Measurements from ENCODE around the gene CDH20.

Gene CDH20

DNA sequence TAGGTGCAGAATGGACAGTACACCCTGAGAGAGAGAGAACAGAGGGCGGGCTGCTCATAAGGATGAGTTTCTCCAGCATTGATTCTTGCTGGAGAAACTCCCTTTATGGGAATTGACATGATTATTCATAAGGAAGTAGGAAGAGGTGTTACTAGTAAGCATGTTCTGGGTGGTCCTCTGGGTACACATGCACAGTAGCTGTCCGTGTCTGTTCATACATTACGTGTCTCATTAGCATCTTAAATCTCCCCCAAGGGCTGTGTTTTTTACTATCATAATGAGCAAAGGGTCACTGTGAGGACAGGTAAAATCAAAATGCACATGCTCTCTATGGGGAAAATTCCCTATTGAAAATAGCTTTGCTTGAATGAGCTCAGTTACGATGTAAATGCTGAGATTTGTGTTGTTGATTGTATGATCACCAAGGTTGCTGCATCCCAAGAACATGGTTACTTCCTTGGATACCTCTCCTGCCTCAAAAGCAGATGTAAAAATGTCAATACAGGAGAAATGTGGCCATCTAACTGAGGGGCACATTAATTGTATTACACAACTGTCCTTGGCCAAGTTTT is 238.9 kb downstream of the CDH20 start:
- DNase-seq = no peak

DNA sequence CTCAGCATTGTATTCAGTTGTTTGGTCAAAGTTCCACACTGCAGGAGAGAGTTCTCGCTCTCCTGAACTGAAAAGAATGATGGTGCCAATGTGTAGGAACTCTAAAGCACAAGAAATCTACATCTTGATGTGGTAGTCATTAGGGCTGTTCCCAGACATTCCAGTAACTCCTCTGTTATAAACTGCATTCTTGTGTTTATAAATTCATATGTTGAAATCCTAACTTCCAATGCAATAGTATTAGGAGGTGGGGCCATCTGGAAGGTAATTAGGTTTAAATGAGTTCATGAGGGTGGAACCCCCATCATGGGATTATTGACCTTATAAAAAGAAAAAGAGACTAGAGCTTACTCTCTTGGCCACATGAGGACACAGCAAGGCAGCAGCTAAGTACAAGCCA is 239.6 kb downstream of the CDH20 start:
- no peak for DNase-seq

DNA sequence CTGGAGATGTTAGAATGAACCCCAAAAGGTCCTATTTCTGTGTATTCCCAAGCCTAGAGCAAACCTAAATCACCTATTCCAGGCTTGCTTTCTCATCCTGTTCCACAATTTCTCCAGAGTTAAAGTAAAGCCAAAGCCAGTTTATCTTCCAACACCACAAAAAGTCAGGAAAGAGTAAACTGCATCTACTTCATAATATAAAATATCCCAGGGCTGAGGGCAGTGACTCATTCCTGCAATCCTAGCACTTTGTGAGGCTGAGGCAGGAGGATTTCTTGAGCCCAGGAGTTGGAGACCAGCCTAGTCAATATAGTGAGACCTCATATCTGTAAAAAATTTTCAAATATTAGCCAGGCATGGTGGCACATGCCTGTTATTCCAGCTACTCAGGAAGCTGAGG is 241.4 kb downstream of the CDH20 start:
- no peak for DNase-seq

DNA sequence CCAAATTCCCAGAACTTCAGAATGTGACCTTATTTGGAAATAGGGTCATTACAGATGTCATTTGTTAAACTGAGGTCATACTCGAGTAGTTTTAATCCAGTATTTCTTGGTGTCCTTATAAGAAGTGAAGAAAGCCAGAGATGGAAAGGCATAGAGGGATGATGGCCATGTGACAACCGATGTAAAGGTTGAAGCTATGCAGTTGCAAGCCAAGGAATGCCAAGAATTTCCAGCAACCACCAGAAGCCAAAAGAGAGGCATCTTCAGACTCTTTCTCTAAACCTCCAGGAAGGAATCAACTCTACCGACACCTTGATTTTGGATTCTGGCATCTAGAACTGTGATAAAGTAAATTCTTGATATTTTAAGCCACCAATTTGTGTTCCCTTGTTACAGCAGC is 242.2 kb downstream of the CDH20 start:
- no peak for DNase-seq

DNA sequence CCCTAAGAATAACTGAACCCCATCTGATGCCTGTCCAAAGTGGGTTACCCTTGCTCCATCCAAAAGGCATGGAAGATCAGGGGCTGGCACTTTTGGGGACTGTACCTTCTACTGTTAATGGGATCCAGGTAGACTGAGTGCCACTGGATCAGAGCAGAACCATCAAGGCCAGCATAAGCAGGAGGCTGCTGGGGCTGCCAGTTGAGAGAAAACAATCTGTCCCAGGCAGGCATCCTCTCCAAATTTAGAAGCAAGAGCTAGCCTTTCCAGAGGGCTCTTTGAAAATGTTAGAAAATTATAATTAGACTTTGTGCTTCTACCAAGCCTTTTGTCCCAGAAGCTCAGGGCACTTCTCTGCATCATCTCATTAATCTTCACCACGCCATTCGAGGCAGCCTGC is 245.6 kb downstream of the CDH20 start:
- DNase-seq = no peak

DNA sequence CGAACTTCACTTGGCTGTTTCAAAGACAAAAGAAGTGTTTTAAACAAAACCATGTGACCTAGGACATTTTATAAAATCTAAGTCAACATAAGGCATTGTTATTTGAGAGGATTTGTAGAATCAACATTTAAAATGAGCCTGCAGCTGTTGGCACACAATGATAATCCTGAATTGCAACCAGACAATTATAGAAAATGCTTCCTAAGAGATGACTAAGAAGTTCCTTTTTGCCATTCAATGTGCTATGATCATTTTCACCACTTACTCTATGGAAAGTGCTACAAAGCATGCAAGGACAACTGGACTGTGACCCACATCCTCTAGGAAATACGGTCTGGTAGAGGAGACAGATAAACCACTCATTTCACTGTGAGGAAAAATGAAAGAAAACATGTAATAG is 246.4 kb downstream of the CDH20 start:
- no peak for DNase-seq

DNA sequence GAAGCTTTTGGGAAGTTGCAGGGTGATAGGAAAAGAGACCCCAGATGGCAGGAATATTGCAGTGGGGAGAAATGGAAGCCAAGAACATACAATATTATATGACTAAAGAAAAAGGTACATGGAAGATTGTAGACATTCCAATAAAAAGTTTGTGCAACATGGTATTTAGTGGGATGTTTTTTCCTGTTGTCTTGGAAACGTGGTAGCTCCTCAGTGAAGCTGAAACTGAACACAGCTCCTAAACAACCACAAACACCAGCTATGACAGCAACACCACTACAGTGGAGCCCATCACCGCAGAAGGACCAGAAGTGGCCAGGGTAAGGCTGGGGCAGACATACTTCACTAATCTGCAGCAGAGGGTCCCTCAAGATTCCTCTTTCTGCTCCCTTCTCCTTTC is 246.8 kb downstream of the CDH20 start:
- no peak for DNase-seq

DNA sequence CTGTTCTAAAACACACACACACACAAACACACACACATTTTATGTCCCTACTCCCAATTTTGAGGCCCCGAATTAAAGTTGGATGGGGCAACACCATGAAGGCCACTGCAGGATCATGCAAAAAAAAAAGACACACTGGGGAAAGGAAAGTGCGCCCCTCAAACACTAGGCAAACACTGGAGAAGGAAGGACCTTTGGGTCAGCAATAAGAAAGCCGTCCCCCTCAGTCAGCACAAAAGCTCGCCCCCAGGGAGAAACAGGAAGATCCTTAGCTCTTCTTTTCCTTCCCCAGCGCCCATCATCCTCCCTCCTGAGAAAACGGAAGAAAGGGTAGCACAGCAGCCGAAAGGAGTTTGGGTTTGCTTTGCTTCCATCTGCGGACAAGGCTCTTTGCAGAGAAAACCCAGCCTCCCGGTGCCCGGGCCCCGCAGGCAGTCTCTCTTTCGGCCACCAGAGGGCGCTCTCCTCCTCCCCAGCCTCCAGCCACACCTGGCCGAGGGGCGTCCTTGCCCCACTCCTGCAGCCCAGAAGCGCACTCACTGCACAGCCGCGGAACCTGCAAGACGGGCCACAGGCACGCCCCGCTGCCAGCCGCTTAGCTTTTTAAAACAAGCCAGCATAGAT is 248.5 kb downstream of the CDH20 start:
- peak in 50 of 56 donors; percentile 3 to 78 (median 42) for DNase-seq

DNA sequence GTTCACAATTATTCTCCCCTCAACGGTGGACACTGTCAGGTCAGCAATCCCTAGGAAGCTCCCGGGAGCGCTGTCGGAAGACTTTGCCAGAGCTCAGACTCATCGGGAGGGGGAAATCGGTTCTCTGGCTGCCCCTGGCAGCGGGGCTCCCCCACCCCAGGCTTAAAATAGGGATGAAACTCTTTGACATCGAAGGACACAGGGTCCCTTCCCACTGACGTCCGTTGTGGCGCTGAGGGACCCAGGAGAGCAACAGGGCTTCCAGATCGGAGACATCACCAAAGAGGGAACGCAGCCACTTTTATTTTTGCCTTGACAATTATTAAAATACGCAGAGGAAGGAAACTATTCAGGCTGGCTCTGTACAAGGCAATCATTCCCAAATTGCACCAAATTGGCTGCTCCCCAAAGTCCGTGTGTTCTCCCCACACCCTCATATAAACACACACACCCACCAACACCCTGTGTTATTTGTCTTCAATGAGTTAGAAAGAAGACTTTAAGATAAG is 249.0 kb downstream of the CDH20 start:
- no peak for DNase-seq

DNA sequence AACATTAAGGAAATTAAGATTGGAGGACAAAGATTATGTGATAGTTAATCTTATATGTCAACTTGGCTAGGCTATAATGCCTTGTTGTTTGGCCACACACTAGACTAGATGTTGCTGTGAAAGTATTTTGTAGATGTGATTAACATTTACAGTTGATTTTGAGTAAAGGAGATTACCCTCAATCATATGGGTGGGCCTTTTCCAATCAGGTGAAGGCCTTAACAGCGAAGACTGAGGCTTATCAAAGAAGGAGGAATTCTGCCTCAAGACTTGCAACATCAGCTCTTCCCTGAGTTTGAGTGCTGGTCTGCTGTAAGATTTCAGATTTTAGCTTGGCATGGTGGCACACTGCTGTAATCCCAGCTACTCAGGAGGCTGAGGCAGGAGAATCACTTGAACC is 250.3 kb downstream of the CDH20 start:
- DNase-seq = no peak

DNA sequence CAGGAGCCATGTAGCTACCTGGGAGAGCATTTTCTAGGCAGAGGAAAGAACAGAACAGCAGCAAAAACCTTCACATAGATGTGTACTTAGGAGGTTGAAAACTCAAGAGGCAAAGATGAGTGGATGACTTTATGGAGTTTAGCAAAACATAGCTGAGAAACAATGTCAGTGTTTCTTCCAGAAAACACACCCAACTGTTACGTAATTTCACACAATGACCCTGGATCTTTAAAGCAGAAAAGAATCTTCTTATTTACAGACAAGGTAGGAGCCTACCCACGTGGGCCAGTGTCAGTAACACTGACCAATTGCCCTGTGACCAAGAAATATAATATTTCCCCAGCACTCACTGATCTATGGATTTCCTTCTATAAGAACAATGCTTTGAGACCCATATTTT is 254.6 kb downstream of the CDH20 start:
- no peak for DNase-seq

DNA sequence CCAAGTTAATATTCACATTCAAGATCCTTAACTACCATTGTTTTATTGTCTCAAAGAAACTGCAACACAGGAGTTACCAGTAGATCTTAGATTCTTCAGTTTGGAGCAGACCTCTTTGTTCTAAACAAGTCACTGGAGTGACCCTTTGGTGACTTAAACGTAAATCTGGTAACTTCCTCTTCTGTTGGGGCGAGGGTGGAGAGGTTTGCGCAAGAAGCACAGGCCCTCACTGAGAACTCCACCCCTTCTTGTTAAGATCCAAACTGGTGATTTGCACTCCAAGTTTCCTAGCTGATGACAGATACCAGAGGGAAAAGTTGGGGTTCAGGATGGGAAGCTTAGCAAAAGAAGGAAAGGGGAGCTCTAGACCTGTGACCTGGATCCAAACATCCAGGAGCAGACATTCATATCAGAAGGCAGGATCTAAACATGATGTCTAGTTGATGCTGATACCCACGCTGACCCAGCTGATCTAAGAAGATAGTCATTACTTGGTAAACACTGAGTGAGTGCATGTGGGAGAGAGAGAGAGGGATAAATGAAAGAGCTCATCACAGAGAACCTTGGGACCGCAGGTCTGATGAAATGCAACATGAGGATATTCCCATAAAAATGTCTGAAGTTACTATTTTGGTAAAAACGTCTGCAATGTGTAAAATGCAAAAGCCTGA is 256.0 kb downstream of the CDH20 start:
- no peak for DNase-seq

DNA sequence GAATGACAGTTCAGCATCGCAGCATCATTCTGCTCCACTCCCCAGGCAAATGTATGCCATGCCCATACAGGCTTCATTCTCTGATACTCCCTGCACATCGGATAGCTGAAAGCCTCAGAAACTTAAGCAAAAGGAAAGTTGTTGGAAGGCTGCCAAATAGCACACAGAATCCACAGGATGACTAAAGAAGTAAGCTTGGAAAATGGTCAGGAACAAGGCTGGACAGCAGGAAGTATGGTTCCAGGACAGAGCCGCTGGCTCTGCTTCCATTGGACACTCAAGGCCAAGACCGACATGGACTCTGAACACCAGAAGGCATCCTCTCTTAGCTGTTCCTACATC is 256.5 kb downstream of the CDH20 start:
- DNase-seq = no peak

DNA sequence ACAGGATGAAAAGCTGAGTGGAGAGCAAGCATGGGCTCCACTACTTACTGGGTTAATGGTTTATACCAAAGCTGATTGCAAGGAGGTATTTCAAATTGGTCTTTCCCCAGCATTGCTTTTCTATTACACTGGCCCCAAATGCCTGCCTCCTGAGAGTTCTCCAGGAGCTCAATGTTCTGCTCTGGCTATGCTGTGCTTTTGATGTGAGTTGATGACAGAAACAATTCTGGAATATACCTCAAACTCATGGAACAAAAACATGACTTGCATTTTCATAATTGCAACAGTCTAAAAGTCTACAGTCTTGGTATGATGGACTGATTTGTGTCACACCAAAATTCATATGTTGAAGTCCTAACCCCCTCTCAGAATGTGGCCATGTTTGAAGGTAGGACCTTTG is 258.0 kb downstream of the CDH20 start:
- DNase-seq = no peak

DNA sequence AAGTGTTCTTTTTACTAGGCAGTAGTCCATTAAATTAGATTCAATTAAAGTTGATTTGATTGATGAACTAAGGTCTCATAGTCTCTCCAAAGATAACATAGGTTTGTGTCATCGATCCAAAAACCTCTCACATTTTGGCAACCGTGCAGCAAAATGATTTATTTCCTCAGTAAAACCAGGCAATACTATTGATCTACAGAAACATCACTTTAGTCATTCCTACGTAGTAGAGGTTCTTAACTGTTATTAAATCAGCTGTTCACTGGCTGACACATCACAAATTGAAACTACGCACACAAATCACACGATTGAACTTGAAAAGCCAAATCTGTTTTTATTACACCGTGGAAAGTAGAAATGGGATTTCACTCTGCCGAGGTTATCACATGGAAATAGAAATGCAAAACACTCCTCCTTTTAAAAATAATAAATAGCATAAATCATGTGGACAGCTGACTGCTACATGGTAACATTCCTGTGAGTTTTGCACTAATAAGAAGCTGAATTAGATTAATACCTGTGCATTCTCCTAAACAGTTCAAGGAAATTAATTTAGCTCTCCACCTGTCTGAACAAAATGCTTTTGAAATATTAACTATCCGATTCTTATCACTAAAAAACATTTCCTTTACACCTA is 262.5 kb downstream of the CDH20 start:
- DNase-seq = no peak

DNA sequence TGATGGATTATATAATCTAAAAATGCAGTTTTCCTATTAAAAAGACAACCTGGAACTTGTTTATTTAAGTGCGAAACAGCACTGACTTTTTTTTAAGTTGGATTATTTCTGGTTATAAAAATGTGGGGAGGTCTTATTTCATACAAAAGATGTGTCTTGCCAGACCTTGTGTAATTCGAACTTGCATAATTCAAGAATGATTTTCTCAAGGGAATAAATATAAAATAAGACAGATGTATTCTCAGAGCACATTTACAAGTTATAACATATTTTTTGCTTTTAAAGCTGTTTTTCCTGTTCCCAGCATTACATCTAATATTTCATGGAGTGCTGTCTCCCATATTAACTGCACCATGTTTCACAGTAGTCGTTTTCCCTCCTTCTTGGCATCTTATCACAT is 263.1 kb downstream of the CDH20 start:
- DNase-seq = no peak

DNA sequence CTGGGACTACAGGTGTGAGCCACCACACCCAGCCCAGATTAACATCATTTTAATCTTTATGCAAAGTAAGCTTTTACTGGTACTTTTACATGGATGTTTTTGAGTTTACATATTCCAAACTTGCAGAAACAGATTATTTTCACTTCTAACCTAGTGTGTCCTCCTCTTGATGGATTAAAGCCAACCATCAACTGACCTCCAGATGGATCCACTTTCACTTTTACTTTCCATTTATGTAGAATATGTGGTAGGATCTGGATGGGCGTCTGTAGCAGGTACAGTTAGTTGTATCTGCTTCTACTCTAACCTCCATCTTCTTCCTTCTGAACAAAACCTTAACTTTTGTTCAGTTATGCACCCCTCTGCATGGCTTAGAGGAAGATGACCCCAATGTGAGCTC is 264.1 kb downstream of the CDH20 start:
- no peak for DNase-seq

DNA sequence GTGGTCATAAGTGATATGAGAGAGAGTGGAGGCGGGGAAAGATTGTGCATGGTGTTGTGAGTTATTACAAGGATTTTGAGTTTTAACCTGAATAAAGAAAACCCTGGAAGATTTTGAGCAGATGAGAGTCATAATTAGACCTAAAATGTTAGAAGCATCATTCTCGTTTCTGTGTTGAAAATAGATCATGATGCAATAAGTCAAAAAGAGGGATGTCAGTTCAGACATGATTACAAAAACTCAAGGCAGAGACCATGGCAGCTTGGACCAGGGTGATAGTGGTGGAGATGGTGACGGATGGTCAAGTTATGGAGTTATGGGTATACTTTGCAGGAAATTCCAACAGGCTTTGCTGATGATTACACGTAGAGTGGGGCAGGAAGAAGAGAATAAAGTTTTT is 267.2 kb downstream of the CDH20 start:
- no peak for DNase-seq

DNA sequence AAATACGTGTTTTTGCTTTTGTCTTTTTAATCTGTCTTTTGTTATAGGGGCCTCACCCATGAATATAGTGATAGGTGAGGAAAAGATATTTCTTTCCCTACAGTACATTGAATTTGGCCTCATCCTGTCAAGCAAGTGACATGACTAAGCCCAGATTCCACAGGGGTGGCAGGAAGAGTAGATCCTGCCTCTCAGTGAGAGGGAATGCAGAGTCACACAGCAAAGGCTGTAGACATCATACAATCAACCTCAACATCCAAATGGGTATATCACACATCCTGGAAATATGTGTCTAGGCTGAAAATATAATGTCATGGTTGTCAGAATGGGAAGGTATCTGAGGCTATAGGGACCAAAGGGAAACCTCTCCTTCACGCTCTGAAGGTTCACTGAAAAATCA is 269.6 kb downstream of the CDH20 start:
- DNase-seq = no peak

Data from amygdala (tissue), 56 donors.